GM18868 (cell line): ENCODE results near the gene TMEM63C.
"Not testable (repeated sequence)": the region's sequence is repeated elsewhere in the genome, so short reads cannot be mapped to it uniquely, and the experiment has no call there.

Experiments used
- ATAC-seq: cut with Tn5 transposase; IDR thresholded peaks from one replicate; pipeline ENCODE4 v1.9.1; 2021; ENCODE audit warnings: mild to moderate bottlenecking, moderate library complexity; ENCODE audit not compliant: unreplicated experiment

TMEM63C gene

DNA sequence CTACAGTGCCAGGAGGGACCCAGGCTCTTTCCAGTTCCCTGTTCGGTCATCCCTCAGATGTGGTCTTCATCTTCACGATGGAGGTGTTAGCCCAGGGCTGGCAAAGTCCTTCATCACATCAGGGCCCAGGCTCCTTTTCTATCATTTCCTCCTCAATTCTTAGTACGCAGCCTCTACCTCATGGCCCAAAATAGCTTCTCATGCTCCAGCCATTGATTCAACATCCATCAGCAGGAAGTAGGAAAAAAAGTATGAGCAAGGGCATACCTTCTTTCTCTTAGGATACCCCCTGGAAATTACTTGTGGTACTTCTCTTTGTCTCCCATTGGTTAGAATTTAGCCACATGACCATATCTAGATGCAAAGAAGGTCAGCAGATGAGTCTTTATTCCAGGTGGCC lies 27.8 kb upstream of the TMEM63C start:
- no peak for ATAC-seq

DNA sequence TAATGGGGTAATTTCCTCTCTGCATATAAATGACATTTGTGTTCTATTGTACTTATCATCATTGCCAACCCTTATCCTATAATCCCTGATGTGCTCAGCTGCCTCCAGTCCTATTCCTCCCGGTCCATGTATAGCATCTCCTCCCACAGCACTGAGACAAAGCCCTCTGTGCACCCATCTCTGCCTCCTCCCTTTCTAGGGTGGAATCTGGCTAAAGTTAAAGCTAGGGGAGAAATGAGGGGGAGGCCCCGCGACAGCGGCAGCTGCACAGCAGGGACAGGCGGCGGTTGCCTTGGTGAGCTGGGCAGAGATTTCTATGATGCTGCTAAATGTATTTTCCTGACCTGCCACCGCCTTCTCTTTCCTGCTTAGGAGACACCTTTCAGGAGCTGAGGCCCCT lies 27.2 kb upstream of the TMEM63C start:
- no peak for ATAC-seq

DNA sequence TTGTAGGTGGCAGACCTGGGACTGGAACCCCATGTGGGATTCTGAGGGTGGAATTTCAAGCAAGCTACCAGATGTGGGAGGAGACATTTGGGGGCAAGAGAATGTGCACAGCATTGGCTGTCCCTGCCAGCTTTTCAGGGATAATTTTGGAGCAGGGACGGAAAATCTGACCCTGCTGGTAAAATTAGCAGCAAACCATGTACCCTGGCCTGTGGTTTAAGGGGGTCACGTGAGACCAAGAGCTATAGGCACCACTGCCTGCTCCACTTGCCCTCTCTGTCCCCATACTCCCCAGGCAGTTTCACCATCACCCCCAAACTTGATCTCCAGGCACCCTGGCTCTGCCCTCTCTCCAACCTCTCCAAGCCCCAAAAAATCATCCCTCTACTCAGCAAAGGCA lies 26.5 kb upstream of the TMEM63C start:
- ATAC-seq: no peak

DNA sequence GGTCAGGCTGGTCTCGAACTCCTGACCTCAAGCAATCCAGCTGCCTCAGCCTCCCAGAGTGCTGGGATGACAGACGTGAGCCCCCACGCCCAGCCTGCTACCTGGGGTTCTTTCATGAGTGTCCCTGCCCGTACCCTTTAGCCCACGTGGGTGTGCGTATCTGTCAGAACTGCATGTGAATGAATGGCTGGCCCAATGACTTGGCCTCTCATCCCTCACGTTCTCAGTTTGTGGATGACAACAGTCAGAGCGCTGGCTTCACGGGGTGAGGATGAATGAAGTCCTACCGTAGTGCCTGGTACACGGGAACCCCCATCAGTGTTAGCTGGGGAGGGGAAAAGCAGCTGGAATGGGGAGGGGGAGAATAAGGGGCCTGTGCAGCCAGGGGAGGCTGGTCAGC lies 23.9 kb upstream of the TMEM63C start:
- no peak for ATAC-seq

DNA sequence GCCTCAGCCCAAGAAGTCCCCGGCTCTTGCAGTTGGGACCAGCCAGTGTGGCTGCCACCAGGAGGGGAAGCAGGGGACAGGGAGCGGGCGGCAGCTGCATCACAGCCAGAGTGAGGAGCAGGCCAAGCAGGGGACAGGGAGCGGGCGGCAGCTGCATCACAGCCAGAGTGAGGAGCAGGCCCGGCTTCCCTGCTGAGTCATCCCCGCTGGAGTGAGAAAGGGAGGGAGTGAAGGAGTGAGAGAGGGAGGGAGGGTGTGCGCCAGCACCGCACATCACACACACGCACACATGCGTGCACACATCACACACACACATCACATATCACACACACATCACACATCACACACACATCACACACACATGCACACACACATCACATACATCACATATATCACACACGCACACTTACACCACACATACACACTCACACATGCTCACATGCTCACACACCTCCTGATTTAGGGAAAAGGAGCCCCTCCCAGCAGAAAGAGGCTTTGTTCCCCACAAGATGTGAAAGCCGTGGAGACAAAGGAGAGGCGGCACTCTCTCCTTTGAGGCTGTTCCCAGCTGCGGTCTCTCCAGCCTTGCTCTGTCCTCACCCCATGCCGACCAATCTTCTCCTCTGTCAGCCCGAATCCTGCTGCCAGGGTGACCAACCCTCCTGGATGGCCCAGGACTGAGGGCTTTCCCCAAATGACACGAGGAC lies 23.3 kb upstream of the TMEM63C start:
- ATAC-seq: no peak

DNA sequence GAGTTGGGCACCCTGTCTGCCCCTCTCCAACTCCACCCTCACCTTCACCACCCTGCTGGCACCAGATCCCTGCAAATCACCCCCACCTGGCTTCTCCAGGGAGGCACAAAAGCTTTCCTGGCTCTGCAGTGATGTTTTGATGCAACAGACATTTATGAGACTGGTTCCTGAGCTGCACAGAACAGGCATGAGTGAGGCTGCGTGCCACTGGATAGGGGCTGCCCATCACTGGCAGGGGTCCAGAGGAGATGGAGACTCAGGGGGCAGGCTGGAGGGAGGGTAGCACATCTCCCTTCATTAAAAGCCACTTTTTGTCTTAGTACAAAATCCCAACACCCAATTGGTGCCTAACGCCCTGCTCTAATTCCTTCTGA lies 22.7 kb upstream of the TMEM63C start:
- no peak for ATAC-seq

DNA sequence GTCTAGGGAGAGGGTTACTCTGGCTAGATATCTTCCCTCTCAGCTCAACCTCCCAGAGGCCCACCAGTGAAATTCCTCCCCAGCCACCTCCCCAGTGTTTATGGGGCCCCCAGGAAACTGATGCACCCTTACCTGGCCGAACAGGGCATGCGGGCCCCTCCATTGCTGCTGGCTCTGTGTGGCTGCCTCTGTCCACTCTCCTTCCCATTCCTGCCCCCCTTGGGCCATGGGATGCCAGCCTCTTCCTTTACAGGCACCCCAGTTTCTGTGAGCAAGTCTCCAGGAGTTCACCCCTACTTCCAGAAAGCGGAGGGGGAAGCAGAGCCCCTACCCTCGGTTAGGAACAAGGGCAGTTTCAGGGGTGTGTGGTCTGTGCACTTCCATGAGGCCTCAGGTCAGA lies 20.6 kb upstream of the TMEM63C start:
- no peak for ATAC-seq

DNA sequence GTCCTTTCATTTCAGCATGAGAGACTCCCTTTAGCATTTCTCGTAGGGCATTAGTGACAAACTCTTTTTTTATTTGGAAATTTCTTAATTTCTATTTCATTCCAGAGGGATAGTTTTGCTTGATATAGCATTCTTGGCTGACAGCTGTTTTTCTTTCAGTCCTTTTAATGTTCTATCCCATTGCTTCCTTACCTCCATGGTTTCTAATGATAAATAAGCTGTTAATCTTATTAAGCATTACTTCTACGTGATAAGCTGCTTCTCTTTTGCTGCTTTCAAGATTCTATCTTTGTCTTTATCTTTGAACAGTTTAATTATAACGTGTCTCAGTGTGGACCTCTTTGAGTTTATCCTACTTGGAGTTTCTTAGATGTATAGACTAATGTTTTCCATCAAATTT lies 11.6 kb upstream of the TMEM63C start:
- ATAC-seq: no peak

DNA sequence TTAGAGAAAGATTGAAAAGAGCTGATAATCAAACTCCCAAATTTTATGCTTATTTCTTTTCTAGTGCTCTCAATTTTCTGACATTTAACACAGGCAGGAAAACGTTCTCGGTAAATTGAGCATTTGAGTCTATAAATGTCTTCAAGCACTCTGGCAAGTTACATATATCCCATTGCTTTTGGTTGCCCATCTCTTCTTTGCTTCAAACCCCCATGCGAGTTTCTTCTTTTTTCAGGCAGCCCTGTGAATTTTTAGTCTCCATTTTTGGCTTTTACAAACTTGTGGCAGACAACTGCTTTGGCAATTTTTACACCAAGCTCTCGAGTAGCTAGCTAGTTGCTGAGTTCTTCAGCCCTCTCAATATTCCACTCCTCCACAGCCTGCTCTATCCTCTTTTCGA lies 8.7 kb upstream of the TMEM63C start:
- no peak for ATAC-seq

DNA sequence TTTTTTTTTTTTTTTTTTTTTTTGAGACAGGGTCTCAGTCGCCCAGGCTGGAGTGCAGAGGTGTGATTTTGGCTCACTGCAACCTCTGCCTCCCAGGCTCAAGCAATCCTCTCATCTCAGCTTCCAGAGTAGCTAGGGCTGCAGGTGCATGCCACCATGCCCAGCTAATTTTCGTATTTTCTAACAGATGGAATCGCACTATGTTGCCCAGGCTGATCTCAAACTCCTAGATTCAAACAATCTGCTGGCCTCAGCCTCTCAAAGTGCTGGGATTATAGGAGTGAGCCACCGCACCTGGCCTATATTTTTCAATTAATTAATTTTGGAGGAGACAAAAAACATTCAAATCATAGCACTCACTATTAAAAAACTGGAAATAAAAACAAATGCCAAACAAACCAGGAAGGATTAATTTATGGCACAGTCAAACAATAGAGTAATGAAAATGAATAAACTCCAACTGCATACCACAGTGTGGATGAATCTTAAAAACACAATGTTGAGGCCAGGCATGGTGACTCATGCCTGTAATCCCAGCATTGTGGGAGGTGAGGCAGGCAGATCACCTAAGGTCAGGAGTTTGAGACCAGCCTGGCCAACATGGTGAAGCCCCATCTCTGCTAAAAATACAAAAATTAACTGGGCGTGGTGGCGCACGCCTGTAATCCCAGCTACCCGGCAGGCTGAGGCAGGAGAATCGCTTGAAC lies 7.5 kb upstream of the TMEM63C start:
- ATAC-seq: not testable (repeated sequence)

DNA sequence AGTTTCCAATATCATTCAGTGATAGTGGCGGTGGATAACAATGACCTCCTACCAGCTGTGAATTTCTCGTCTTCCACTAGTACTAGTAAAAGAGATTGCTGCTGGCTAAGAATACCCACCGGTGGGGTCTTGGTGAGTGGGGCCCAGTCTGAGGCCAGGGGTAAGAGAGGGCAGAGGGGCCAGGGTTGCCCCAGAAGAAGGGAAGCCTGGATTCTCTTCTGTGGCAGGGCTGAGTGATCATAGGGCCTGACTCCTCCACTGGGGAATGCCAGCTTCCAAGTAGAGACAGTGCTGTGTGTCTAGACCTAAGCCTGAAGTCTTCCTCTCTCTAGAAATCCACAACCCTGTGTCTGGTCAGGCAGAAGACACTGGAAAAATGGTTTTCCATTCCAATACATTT lies 5.8 kb upstream of the TMEM63C start:
- no peak for ATAC-seq

DNA sequence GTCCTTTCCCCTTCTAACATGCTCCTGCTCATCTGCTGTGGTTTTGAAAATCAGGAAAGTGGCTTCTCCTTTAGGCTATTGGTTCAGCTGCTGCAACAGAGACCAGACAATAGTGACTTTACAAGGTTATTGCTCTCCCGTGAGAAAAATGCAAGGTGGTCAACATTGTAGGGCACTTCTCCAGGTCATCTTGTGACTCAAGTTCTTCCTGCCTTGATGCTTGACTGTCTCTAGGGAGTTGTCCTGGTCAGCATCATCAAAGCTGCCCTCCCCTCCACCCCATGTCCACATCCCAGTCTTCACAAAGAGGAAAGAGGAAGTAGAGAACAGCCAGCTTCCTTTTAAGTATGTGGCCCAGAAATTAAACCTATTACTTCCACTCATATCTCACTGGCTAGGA lies 3.9 kb upstream of the TMEM63C start:
- ATAC-seq: no peak

DNA sequence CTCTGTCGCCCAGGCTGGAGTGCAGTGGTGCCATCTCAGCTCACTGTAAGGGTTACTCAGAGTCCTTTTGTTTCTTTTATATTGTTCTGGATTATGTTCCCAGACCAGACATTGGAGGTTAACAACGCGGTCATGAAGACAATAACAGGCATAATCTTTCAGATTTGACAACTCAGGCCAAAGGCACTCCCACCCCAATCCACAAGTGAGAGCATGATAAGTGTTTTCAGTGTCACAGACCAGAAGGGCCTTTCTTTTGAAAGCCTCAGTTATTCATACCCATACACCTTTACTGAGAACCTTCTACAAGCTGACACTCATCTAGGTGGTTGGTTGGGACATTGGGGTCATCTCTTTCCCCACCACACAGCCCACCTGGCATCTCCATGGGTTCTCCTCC lies 2.9 kb upstream of the TMEM63C start:
- ATAC-seq: no peak

DNA sequence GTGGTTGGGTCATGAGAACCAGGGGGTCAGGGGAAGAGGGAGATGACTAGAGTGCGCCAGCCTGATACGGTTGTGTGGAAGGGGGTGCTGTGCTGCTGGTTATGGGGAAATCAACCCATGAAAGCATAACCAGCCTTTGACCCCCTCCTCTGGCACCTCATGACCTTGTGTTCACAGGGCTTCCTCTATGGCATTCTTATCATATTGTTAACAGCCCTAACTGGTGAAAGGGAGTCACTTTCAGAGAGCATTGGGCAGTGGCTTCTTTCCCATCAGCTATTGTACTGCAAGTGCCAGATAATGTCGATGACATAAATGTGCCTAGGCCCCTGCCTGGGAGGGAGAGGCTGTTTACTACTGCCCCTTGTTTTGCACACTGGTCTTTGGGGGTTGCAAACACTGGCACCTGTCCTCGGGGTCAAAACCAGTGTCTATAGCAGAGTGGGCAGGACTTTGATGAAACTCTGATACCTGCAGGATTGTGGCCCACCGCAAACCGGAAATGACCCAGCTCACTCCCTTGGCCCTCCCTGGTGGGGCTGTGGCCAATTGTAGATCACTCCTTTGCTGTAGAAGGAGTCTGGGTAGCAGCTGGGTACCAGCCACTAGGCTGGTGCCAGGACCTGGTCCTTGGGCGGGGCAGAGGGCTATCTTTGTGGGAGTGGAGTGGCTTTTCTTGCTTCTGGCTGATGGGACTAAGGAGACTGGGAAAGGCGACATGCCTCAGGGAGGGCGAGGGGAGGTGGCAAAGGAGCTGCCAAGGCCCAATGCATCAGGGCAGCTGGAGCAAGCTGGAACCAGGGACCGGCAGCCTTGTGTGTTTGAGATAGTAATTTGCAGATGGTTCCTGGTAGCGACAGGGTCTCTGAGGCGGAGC lies 634 bp upstream of the TMEM63C start:
- peak; percentile 14 for ATAC-seq

DNA sequence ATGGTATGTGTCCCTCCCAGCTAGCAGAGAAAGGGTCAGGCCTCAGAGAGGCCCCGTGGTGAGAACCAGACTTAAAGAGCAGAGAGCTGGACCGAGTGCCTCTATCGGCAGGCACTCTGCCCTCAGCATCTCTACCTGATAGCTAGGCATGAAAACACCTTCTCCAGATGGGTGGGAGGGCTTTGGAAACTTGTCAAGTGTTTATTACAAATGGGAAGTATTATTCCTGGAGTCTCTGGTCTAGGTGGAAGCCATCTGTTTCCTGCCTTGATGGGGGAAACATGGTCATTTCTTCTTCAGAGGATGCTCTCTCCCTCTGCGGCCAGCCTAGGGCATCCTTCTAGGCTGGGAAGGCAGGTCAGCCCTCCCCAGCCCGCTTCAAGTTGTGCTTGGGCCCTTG lies 2.3 kb downstream of the TMEM63C start:
- ATAC-seq: no peak

DNA sequence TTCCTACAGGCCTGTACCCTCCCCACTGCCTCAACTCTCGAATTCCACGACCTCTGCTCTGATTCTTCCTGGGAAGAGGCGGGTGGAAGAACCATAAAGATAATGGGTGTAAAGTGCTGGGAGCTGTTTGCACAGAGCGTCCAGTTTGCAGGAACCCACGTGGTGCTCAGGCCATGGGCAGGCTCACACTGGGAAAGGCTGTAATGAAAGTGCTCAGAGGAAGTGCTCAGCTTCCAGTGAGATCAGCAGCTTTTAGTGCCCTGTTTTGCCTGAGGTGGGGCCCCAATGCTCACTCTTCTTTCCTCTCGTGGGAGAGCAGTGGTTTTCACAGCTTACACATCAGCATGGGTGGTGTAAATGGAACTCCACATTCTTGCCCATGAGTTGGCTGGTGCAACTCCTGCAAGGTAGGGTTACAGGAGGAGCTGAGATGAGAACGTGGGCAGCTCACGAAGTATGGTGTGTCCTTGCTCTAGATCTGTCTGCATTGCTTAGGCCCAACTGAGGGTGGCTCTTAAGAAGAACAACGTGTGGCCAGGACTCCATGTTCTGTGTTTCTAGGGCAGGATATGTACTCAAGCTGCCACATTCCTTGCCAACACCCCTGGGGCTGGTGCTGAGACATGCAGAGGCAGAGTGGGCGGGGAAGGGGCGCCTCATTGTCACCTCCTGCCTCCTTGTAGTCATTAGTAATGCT lies 2.9 kb downstream of the TMEM63C start:
- ATAC-seq: no peak

DNA sequence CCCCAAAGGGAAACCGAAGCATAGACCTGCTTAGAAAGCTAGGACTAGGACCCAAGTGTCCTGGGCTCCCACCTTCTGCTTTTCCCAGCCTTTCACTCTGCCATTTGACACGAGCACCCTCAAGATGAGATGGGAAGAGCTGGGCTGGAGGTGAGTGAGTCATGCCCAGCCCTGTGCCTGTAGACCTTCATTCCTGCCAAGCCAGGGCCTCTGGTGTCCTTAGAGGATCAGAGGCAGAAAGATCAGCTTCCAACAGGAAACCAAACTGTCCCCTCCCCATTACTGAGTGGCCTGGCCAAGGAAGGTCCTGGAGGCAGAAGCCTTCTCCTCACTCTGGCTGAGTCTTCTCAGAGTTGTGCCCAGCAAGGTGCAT lies 3.5 kb downstream of the TMEM63C start:
- ATAC-seq: no peak

DNA sequence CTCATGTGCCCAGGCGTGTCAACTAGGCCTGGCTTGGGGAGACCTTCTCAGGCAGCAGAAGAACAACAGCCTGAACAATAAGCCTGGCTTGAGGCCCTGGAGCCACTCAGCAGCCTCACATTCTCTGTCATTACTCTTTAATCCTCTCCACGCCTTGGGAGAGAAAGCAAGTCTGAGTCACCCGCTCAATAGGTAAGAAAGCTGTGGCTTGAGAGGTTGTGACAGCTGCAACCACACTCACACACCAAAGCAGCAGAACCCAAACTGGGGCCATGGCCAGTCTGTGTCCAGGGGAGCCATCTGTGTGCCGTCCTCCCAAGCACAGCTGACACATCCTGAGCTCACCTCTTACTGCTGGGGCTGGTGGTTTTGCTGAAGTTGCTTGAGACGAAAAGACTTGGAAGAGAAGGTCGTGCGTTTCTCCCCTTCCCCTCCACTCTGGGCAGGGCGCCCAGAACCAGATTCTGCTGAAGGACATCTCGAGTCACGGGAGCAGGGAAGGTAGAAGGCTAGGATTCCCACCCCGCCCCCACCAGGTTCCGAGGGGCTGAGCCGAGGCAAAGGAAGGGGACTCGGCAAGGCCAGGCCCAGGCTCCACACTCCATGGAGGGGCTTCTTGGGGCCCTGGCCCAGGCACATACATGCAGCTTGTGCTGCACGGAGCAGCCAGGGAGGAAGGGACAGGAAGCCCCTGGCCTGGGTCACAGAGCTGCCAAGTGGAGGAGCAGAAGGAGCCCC lies 5.5 kb downstream of the TMEM63C start:
- no peak for ATAC-seq

DNA sequence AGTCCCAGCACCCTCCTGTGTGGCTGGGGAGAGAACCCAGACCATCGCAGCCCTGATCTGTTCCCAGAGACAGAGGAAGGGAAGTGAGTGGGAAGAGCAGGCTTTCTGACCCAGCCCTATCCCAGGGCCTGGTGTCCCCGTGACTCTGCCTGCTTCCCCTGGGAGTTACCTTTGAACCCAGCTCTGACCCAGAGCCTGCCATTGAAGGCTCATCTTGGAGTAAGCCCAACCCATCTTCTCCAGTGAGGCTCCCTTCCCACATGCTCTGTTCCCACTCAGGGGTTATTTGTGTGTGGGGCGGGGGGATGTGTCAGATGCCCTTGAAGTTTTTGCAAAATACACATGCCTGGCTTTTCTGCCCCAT lies 6.0 kb downstream of the TMEM63C start:
- ATAC-seq: no peak

DNA sequence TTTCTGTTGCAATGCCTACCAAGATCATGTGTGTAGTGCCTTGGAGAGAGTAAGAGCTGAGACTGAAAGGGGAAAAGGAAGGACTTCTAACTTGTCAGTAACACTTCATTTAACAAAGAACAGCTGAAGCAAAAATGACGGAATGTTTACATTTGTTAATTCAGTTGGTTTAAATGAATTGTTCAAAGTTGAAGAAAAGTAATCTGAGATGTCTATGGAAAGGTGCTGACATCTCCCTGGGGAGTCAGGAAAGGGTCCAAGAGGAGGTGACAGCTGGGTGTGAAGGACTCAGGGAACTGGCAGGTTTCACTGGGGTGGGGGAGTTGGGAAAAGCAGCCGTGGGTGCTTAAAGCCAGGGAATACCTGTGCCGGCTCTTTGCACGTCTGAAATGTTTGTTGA lies 7.9 kb downstream of the TMEM63C start:
- no peak for ATAC-seq

DNA sequence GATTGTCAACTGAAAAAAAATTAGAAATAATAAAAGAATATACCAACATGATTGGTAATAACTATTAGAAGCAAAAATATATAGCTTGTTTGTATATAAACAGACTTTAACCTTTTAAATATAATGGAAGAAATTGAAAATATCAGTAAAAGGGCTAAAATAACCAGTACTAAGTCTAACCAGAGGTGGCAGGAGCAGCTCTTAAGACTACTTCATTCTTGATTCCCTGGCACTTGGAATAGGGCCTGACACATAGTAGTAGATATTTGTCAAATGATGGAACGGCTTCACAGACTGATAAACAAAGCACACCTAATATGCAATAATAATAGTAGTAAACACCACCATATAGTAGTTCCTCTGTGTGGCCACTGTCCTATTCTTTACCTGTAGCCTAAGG lies 9.4 kb downstream of the TMEM63C start:
- ATAC-seq: no peak
